Kidney (tissue), 14 donors: ENCODE measurements around the gene HMGN3. TPM values are rescaled to one million over a fixed set of nuclear protein-coding genes. Genes with fewer than 3 reads are reported as not detected.

Experiments
- DNase-seq, 5 donors: peaks; one replicate each; pipeline ENCODE4 v3.0.0-alpha.2; 2013 to 2020
- FAIRE-seq: peaks from 2 replicates; lab custom pipeline; 2012; peaks lifted over from hg19 to GRCh38; lab: Jason Lieb, UNC
- H3K27ac ChIP-seq, 2 donors: one replicate each; pipeline ENCODE4 v1.7.0; 2013; ENCODE audit warnings: low read depth in 2 of 2, low read length in 2 of 2, inconsistent platforms in 1 of 2
- H3K27me3 ChIP-seq: one replicate; pipeline ENCODE4 v1.7.1; 2013; ENCODE audit warnings: low read length, inconsistent platforms; ENCODE audit not compliant: control insufficient read depth, insufficient read depth
- H3K36me3 ChIP-seq, 3 donors: one replicate each; pipeline versions ENCODE4 v1.7.0 to v1.7.1; 2013; ENCODE audit warnings: low read length in 3 of 3, control low read depth in 1 of 3, inconsistent platforms in 1 of 3; ENCODE audit not compliant: insufficient read depth in 3 of 3, control insufficient read depth in 2 of 3
- H3K4me1 ChIP-seq, 3 donors: one replicate each; pipeline versions ENCODE4 v1.7.0 to v1.7.1; 2013; ENCODE audit warnings: low read length in 3 of 3, inconsistent platforms in 1 of 3, low read depth in 1 of 3; ENCODE audit not compliant: control insufficient read depth in 2 of 3, insufficient read depth in 2 of 3
- H3K4me3 ChIP-seq, 3 donors: one replicate each; pipeline versions ENCODE4 v1.7.0 to v1.8.1; 2013; ENCODE audit warnings: low read length in 3 of 3, control low read depth in 1 of 3, inconsistent platforms in 1 of 3
- H3K9ac ChIP-seq, 3 donors: one replicate each; pipeline versions ENCODE4 v1.7.0 to v1.7.1; 2013; ENCODE audit warnings: low read length in 3 of 3, control low read depth in 1 of 3, inconsistent platforms in 1 of 3
- H3K9me3 ChIP-seq, 3 donors: one replicate each; pipeline versions ENCODE4 v1.7.0 to v1.7.1; 2013; ENCODE audit warnings: low read length in 3 of 3, control low read depth in 1 of 3, inconsistent platforms in 1 of 3; ENCODE audit not compliant: control insufficient read depth in 2 of 3, insufficient read depth in 1 of 3
- CTCF ChIP-seq: IDR thresholded peaks from 3 replicates; pipeline ENCODE4 v1.5.1; 2012; ENCODE audit warnings: mild to moderate bottlenecking, moderate library complexity, borderline replicate concordance; ENCODE audit not compliant: insufficient read depth; ENCODE audit errors: extremely low read depth
- intact Hi-C: fragments of 100-400 bp; cut with DNase I; formaldehyde crosslinking; loops from one replicate; pipeline ENCODE4 v1.11.1; 2022
- polyA plus RNA-seq: library from polyadenylated mRNA; stranded (reverse); fragments of 350-450 nt; fragmentation: Illumina TruSeq; extraction: RNeasy Lipid Tissue Mini Kit (QIAGEN cat#74804); gene quantifications from one replicate; pipeline ENCODE4 v1.2.3, GENCODE V29; 2014; ENCODE audit warnings: low read depth, low replicate concordance; ENCODE audit not compliant: insufficient read depth
- total RNA-seq: library from RNA; stranded (reverse); fragmentation: NEBNext Ultra II Directional; extraction: Animal tissue kit (Norgen Biotek cat#: 25700); gene quantifications from one replicate; pipeline ENCODE4 v1.2.1, GENCODE V29; 2021
- donor health status: control.
- donor health status: control.
- donor health status: control.
- donor health status: control.
- donor health status: control.
- donor health status: DM: yes; HTN: yes; CAD: no.
- donor health status: Normal renal cell carcinoma (clear cell type).

Gene HMGN3
- total and polyA plus RNA-seq, 2 donors from 2014 or later: 110 to 314 TPM

- Histone ChIP-seq H3K27me3 (no peaks in the 10 kb centered on the region), H3K9me3 (no peaks in the 10 kb centered on the region), H3K36me3 (no peaks in the 10 kb centered on the region), H3K4me1 (peaks cover 0 to 13% (median 12%) of the 10 kb centered on the region in 3 donors), H3K4me3 (no peak overlapping the region), H3K27ac (no peak overlapping the region), H3K9ac (no peak overlapping the region)
- intact Hi-C loops: no loop called here
- FAIRE-seq (no peak), DNase-seq (no peak)
- no peak for TF ChIP-seq CTCF
Observed at GRCh38 chr6:79231101-79231500, 3.4 kb downstream of the HMGN3 start.

GRCh38 chr6:79230149-79230548 lies 4.3 kb downstream of the HMGN3 start:
- no peak for TF ChIP-seq CTCF
- Histone ChIP-seq H3K9ac (no peak overlapping the region), H3K27me3 (no peaks in the 10 kb centered on the region), H3K36me3 (no peaks in the 10 kb centered on the region), H3K4me3 (no peak overlapping the region), H3K9me3 (no peaks in the 10 kb centered on the region), H3K4me1 (peaks cover 0 to 14% (median 13%) of the 10 kb centered on the region in 3 donors), H3K27ac (no peak overlapping the region)
- FAIRE-seq (peak; percentile 45), DNase-seq (no peak)
- intact Hi-C loops: no loop called here

- no peaks in the 10 kb centered on the region for H3K36me3 ChIP-seq
- DNase-seq: no peak
- intact Hi-C loops: no loop called here
- no peak overlapping the region for H3K9ac ChIP-seq
- no peaks in the 10 kb centered on the region for H3K27me3 ChIP-seq
- TF ChIP-seq CTCF: no peak
- FAIRE-seq: no peak
- H3K27ac ChIP-seq: no peak overlapping the region
- H3K9me3 ChIP-seq: no peaks in the 10 kb centered on the region
- H3K4me1 ChIP-seq: peaks cover 0 to 14% (median 7%) of the 10 kb centered on the region in 3 donors
- no peak overlapping the region for H3K4me3 ChIP-seq
Observed at GRCh38 chr6:79227445-79227844, 7.0 kb downstream of the HMGN3 start.

- Histone ChIP-seq H3K4me1 (peaks cover 0 to 14% (median 2%) of the 10 kb centered on the region in 3 donors), H3K9me3 (no peaks in the 10 kb centered on the region), H3K27ac (no peak overlapping the region), H3K36me3 (no peaks in the 10 kb centered on the region), H3K4me3 (no peak overlapping the region), H3K27me3 (no peaks in the 10 kb centered on the region), H3K9ac (no peak overlapping the region)
- DNase-seq (no peak), FAIRE-seq (no peak)
- TF ChIP-seq CTCF: no peak
- intact Hi-C loops: no loop called here
Observed at GRCh38 chr6:79226660-79227059, 7.8 kb downstream of the HMGN3 start.
